ENCODE measurements around the gene PSENEN. TPM values are rescaled to one million over a fixed set of nuclear protein-coding genes. Genes with fewer than 3 reads are reported as not detected.

PSENEN gene
- total and polyA plus RNA-seq, 2 of the 8 experiments (the other 6 are each of a cell fraction or from before 2014, with no cell fraction given), result 66.7 to 75.3 TPM

- H4K20me1 ChIP-seq (replicated peaks in 1 of 2; ENCODE audit: control insufficient read depth in 1 of 2, insufficient read depth in 2 of 2, low read length in 2 of 2), result peaks cover 12 to 20% of the 10 kb centered on the region in 2 experiments
- no peak overlapping the region for H2BK120ac ChIP-seq (replicated peaks; ENCODE audit: low read depth, low read length)
- ChIA-PET POLR2A (ENCODE audit: partially characterized antibody) (interaction anchor here (1.2 to 7.6 kb wide), 6 partner anchors 8 to 15 kb away, joined by 4 to 54 read pairs (median 5); partner anchors contain the start of genes LIN37, PSENEN and U2AF1L4), CTCF (ENCODE audit: partially characterized antibody) (interaction anchor here (0.8 to 8.9 kb wide), 3 partner anchors 9 to 85 kb away, joined by 3 to 80 read pairs (median 4); no protein-coding TSS in a partner anchor)
- H4K5ac ChIP-seq (ENCODE audit: insufficient read length, low read depth, low read length), result no peak overlapping the region
- H2BK20ac ChIP-seq (ENCODE audit: low read length), result no peak overlapping the region
- H2AFZ ChIP-seq (ENCODE audit: low read length), result no peak overlapping the region
- DNase-seq (ENCODE audit: low read depth in 1 of 2, low spot score in 2 of 2) (no peak), FAIRE-seq (no peak)
- H3K23ac ChIP-seq (ENCODE audit: insufficient read length), result no peak overlapping the region
- peaks cover 19 to 63% (median 58%) of the 10 kb centered on the region in 4 experiments for H3K36me3 ChIP-seq (ENCODE audit: control insufficient read depth in 2 of 4, insufficient read depth in 4 of 4, low read length in 3 of 4)
- no peaks in the 10 kb centered on the region for H3K79me2 ChIP-seq (ENCODE audit: control insufficient read depth in 1 of 2, insufficient read depth in 2 of 2, low read length in 2 of 2)
- H3K18ac ChIP-seq (ENCODE audit: extremely low read depth, low read length), result no peak overlapping the region
- H3K79me1 ChIP-seq (ENCODE audit: low read depth, low read length), result no peaks in the 10 kb centered on the region
- no peak overlapping the region for H2BK15ac ChIP-seq (ENCODE audit: low read length)
- no peaks in the 10 kb centered on the region for H3K27me3 ChIP-seq (replicated peaks in 1 of 4; ENCODE audit: control insufficient read depth in 3 of 4, extremely low read depth in 1 of 4, insufficient read depth in 3 of 4, low read length in 3 of 4)
- H3K9me3 ChIP-seq (ENCODE audit: insufficient read depth in 2 of 2, low read depth in 1 of 2, low read length in 1 of 2), result no peaks in the 10 kb centered on the region
- H3K14ac ChIP-seq (ENCODE audit: insufficient read length), result no peak overlapping the region
- no peak overlapping the region for H4K8ac ChIP-seq (ENCODE audit: extremely low read depth, insufficient read depth, low read length)
- no peak overlapping the region for H3K27ac ChIP-seq (ENCODE audit: low read depth, low read length)
- no peak overlapping the region for H3K9ac ChIP-seq (replicated peaks in 1 of 4; ENCODE audit: extremely low read depth in 1 of 4, low read depth in 3 of 4, low read length in 3 of 4)
- H3K4me1 ChIP-seq (replicated peaks in 1 of 4; ENCODE audit: control insufficient read depth in 3 of 4, insufficient read depth in 4 of 4, low read length in 3 of 4), result no peaks in the 10 kb centered on the region
- H2BK12ac ChIP-seq (ENCODE audit: low read depth, low read length), result no peak overlapping the region
- no peak overlapping the region for H3K4me2 ChIP-seq (ENCODE audit: insufficient read depth in 1 of 2, low read depth in 2 of 2, low read length in 2 of 2)
- no peak overlapping the region for H3K4ac ChIP-seq (replicated peaks; ENCODE audit: insufficient read length, low read depth, low read length)
- H2AK5ac ChIP-seq (ENCODE audit: low read depth, low read length), result no peak overlapping the region
- WGBS, 2 experiments (ENCODE audit: extremely low coverage in 1 of 2, insufficient coverage in 1 of 2, insufficient read length in 1 of 2, insufficient replicate concordance in 2 of 2, low coverage in 1 of 2, low lambda C conversion rate in 2 of 2, missing lambda C conversion rate in 1 of 2), result 94% methylated on average over 17 of the region's 35 CpGs; no CpG with 5 or more reads in 1 of the 2 experiments
- H2BK5ac ChIP-seq (ENCODE audit: low read depth, low read length), result no peak overlapping the region
- H4K91ac ChIP-seq (replicated peaks; ENCODE audit: insufficient read length, low read length), result no peak overlapping the region
- H3K4me3 ChIP-seq (ENCODE audit: extremely low read depth in 1 of 4, insufficient read depth in 2 of 4, low read depth in 3 of 4, low read length in 4 of 4), result no peak overlapping the region
- H3K23me2 ChIP-seq (ENCODE audit: low read depth, low read length), result no peaks in the 10 kb centered on the region
- H3K56ac ChIP-seq (replicated peaks; ENCODE audit: insufficient read length, low read depth, low read length), result no peak overlapping the region
- TF ChIP-seq TAF1 (IDR thresholded peaks at IDR 0.05; ENCODE audit: low read depth, low read length), result no peak
- no peak for TF ChIP-seq FOSL1 (IDR thresholded peaks at IDR 0.05; ENCODE audit: insufficient read depth, low read depth, low read length)
- TF ChIP-seq CHD2 (IDR thresholded peaks at IDR 0.05; ENCODE audit: low read length), result no peak
- TF ChIP-seq NANOG (IDR thresholded peaks at IDR 0.05; ENCODE audit: insufficient read depth, low read depth, low read length, poor library complexity, severe bottlenecking), result no peak
- TF ChIP-seq MAX (IDR thresholded peaks at IDR 0.05), result no peak
- no peak for TF ChIP-seq HDAC2 (IDR thresholded peaks at IDR 0.05; ENCODE audit: borderline replicate concordance in 1 of 2, low read depth in 2 of 2, low read length in 2 of 2)
- no peak for TF ChIP-seq CBX8 (IDR thresholded peaks at IDR 0.05; ENCODE audit: borderline replicate concordance, low read depth, low read length)
- TF ChIP-seq NRF1 (IDR thresholded peaks at IDR 0.05; ENCODE audit: low read depth, low read length), result no peak
- TF ChIP-seq KDM1A (IDR thresholded peaks at IDR 0.05; ENCODE audit: borderline replicate concordance, low read length), result no peak
- no peak for TF ChIP-seq SIX5 (IDR thresholded peaks at IDR 0.05; ENCODE audit: low read depth, low read length)
- TF ChIP-seq GABPA (IDR thresholded peaks at IDR 0.05; ENCODE audit: borderline replicate concordance, insufficient read depth, low read length), result no peak
Measured at GRCh38 chr19:35733180-35734125, 12.0 kb upstream of the PSENEN start.

Data from H1 (cell line).